ENCODE results near the gene SPEF2.

- TF ChIP-seq, protein P1, sequence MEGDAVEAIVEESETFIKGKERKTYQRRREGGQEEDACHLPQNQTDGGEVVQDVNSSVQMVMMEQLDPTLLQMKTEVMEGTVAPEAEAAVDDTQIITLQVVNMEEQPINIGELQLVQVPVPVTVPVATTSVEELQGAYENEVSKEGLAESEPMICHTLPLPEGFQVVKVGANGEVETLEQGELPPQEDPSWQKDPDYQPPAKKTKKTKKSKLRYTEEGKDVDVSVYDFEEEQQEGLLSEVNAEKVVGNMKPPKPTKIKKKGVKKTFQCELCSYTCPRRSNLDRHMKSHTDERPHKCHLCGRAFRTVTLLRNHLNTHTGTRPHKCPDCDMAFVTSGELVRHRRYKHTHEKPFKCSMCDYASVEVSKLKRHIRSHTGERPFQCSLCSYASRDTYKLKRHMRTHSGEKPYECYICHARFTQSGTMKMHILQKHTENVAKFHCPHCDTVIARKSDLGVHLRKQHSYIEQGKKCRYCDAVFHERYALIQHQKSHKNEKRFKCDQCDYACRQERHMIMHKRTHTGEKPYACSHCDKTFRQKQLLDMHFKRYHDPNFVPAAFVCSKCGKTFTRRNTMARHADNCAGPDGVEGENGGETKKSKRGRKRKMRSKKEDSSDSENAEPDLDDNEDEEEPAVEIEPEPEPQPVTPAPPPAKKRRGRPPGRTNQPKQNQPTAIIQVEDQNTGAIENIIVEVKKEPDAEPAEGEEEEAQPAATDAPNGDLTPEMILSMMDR (IDR thresholded peaks at IDR 0.05), result no peak
- TF ChIP-seq POLR2AphosphoS5 (IDR thresholded peaks at IDR 0.05), result no peak
- no peak for TF ChIP-seq POLR2A (IDR thresholded peaks at IDR 0.05)
Observed at GRCh38 chr5:35647712-35648111, 30.0 kb downstream of the SPEF2 start.

Data from suprapubic skin (tissue), 4 donors.